ENCODE measurements around the gene MAP4K3.
A peak's percentile ranks its signal among the peaks of the same experiment; 100 is the strongest.
"Not testable (repeated sequence)": the region's sequence is repeated elsewhere in the genome, so short reads cannot be mapped to it uniquely, and the experiment has no call there.

The MAP4K3 gene

GRCh38 chr2:39300044-39300978 lies 136.8 kb downstream of the MAP4K3 start:
- no peak for DNase-seq

GRCh38 chr2:39290433-39290832 lies 146.7 kb downstream of the MAP4K3 start:
- DNase-seq = no peak

GRCh38 chr2:39289609-39290008 lies 147.5 kb downstream of the MAP4K3 start:
- no peak for DNase-seq

DNA sequence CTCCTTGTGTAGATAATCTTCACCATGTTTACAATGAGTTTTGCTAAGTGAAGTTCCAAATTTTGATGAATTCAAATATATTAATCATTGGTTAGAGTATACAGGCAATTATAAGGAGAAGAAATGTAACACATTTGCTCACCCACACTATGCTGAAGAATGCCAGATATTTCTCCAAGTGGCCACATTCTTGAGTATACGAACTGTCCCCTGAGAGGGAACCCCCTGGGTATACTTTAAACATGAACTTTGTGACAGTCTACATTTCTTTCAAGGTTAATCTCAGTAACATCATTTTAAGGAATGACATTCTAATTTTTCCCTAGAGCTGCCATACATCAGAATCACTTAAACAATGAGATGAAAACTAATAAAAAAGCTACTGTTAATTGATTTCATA lies 153.5 kb downstream of the MAP4K3 start:
- DNase-seq = no peak

GRCh38 chr2:39281391-39281790 lies 155.7 kb downstream of the MAP4K3 start:
- DNase-seq = no peak

GRCh38 chr2:39275016-39275415 lies 162.1 kb downstream of the MAP4K3 start:
- no peak for DNase-seq

GRCh38 chr2:39269941-39270340 lies 167.1 kb downstream of the MAP4K3 start:
- no peak for DNase-seq

DNA sequence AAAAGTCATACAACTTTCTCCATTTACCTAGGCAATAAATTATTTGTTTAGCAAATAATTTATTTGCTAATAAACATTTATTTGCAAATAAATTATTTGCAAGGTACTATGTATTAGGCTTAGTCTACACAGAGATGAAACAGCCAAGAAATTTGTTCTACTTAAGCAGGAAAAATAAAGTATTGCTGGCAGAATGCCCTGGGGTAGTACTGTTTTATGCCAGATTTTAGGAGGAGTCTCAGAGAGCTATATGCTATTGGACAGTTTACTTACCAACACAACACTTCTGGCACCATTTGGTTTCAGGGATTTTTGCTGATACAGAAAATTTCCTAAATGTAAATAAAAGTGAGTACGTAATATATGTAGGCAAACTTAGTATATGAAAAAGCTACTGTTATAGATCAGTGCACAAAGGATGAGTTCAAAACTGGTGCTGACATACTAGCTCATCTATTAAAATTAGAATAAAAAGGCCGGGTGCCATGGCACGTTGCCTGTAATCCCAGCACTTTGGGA lies 170.1 kb downstream of the MAP4K3 start:
- DNase-seq = no peak

DNA sequence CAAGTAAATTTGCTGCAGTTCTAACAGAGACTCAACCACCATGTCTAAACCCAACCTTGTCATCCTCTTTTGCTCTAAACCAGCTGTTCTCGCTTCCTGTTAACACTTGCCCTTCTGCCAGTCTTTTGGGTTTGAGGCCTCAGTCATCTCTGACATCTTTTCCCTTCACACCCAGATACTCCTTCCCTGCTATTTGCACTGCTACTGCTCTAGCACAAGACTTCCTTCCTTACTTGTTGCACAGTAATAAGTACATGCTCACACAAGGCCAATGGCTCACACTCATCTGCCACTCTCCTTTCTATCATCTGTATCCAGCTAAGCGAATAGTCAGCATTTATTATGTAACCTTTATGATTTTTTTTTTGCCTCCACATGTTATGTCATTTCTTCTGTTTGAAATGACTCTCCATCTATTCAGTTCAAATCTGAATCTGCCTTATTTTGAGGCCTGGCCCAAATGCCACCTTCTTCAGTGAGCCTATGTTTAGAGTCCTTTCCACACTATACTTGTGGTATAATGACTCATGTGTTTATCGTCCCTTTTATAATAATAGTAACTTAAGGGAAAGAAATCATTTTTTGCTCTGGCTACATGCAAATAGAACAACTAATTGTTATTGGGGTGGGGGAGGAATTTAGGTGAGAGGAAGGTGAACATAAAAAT lies 170.8 kb downstream of the MAP4K3 start:
- peak; percentile 6 for DNase-seq

DNA sequence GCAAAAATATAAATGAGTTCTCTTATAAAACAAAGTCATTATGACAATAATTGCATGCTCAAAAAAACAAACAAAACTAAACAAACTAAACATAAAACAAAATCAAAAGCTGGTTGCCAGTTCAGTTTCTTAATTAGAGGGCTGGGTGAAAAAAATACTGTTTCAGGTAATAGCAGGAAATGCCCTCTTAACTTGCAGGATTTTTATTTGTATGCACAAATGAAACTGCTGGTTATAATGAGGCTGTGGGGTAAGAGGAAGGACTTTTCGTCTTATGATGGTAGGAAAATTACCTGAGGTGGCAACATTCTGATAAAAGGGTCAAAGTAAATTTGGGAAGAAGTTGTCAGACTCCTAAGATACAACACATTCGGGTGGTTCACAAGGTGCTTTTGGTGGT lies 171.8 kb downstream of the MAP4K3 start:
- no peak for DNase-seq

- no peak for DNase-seq
These were observed 172.4 kb downstream of the MAP4K3 start for GRCh38 chr2:39264733-39265132.

- DNase-seq = no peak
These were observed 177.0 kb downstream of the MAP4K3 start for GRCh38 chr2:39260087-39260486.

GRCh38 chr2:39256040-39256439 lies 181.0 kb downstream of the MAP4K3 start:
- no peak for DNase-seq

GRCh38 chr2:39252888-39253518 lies 184.1 kb downstream of the MAP4K3 start:
- no peak for DNase-seq

DNA sequence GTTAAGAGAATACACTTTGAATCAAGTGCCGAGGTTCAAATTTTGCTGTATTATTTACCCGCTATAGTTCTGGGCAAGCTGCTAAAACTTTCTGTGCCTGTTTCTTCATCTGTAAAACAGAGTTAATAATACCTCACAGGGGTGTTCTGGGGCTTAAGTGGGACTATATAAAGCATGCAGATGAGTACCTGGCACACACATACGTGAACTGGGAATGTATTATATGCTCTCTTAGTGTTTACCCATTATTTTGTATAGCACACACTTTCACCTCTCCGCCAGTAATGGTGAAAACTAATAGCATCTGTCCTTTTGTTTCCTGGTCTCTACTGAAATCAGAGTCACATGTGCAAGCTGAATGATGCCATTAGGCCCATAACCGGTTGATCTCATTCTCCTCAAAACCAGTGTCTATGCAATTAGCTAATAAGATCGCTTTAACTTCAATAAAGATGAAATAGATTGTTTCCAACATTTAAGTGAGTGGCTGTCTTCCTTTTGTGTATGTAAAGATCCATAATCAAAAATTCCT lies 189.5 kb downstream of the MAP4K3 start:
- no peak for DNase-seq

DNA sequence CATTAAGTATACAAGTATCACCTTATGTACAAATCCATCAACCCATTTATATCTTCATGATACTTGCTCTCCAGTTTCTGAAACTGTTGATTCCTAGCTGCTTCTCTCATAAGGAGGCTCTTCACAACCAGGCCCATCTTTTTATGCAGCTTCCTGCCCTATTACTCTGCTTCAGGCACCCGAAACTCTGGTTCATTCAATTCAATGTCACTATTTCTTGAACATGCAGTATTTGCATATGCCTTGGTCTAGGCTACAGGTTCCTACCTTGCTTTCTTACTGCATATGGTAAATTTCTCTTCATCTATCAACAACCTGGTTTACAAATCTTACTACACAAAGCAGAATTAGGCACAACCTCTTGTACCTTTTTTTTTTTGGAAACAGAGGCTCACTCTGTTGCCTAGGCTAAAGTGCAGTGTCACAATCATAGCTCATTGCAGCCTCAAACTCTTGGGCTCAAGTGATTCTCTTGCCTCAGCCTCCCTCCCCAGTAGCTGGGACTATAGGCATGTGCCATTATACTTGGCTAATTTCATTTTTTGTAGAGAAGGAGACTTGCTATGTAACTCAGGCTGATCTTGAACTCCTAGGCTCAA lies 190.6 kb downstream of the MAP4K3 start:
- DNase-seq = no peak

DNA sequence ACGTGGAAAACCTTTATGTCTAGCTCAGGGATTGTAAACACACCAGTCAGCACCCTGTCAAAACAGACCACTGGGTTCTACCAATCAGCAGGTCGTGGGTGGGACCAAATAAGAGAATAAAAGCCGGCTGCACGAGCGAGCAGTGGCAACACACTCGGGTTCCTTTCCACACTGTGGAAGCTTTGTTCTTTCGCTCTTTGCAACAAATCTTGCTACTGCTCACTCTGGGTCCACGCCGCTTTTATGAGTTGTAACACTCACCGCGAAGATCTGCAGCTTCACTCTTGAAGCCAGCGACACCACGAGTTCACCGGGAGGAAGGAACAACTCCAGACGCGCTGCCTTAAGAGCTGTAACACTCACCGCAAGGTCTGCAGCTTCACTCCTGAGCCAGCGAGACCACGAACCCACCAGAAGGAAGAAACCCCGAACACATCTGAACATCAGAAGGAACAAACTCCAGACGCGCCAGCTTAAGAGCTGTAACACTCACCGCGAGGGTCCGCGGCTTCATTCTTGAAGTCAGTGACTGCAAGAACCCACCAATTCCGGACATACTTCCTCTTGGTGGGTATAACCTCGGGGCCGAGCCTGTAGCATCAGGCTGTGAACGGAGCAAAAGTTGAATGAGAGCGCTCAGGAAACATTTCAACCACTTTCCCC lies 192.0 kb downstream of the MAP4K3 start:
- DNase-seq = peak; percentile 12

DNA sequence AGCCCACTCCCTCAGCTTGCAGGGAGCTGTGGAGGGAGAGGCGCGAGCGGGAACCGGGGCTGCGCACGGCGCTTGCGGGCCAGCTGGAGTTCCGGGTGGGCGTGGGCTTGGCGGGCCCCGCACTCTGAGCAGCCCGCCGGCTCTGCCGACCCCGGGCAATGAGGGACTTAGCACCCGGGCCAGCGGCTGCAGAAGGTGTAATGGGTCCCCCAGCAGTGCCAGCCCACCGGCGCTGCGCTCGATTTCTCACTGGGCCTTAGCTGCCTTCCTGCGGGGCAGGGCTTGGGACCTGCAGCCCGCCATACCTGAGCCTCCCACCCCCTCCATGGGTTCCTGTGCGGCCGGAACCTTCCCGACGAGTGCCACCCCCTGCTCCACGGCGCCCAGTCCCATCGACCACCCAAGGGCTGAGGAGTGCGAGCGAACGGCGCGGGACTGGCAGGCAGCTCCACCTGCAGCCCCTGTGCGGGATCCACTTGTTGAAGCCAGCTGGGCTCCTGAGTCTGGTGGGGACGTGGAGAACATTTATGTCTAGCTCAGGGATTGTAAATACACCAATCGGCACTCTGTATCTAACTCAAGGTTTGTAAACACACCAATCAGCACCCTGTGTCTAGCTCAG lies 192.7 kb downstream of the MAP4K3 start:
- DNase-seq = not testable (repeated sequence)

DNA sequence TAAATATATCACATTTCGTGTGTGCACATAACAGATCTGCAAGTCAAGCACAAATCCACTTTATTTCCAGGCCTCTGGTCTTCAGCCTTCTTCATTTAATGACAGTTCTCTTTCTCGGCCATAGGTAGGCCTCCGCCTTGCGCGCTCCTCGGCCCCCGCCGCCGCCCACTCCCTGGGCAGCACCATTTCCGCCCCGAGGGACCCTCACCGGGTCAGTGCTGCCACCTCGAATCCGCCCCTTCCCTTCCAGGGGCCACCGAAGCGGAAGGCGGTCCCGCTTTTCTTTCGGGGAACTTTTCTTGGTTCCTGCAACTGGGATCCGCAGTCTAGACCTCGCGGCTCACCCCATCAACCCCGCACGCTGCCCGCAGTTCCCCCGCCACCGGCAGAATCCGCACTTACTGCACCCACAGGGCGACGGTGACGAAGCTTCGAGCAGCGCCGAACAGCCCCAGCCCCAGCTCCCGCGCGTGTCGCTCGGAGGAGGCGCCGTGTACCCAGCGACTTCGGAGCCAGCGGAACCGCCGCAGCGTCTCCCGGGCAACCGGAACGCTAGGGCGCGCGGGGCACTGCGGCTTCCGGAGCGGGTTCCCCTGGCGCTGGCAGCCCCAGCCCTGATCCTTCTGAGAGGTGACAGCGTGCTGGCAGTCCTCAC lies 193.5 kb downstream of the MAP4K3 start, which contains the start of gene CDKL4:
Gene CDKL4 (minus strand): TSS at position 502 of the 655 bp plus-strand sequence.
- DNase-seq = peak; percentile 19

- DNase-seq = no peak
These were observed 195.5 kb downstream of the MAP4K3 start for GRCh38 chr2:39241588-39241987.

DNA sequence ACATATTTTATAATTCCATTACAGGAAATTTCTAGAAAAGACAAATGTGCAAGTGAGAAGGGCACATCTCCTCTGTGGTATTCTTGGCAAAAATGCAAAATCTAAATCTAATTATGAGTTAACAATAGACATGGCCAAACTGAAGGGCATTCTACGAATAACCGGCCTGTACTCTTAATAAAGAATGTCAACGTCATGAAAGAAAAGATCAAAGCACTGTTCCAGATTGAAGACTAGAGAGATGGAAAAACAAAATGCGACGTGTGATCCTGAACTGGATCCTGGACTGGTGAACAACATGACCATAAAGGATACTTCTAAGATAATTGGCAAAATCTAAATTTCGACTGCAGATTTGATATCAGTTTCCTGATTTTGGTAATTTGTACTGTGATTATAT lies 196.3 kb downstream of the MAP4K3 start:
- no peak for DNase-seq

Measured in central memory CD4-positive, alpha-beta T cell (primary cell).